C1 segment of cervical spinal cord (tissue), 14 donors: ENCODE results near the gene CHI3L2.

ENCODE experiments used
- DNase-seq, 14 donors: peaks; one replicate each; lab custom pipeline; 2025; lab: John Stamatoyannopoulos, UW

The CHI3L2 gene

GRCh38 chr1:111290630-111291029, 63.1 kb downstream of the CHI3L2 start, which contains the start of gene CHIA:
Gene CHIA, plus strand, starts transcription at chr1:111290851. Its CDS starts 19,617 bp downstream, at chr1:111310468.
- DNase-seq: no peak
